ENCODE measurements around the gene RXFP2. TPM values are rescaled to one million over a fixed set of nuclear protein-coding genes. Genes with fewer than 3 reads are reported as not detected.

The RXFP2 gene
- total and polyA plus RNA-seq, 2 donors from 2014 or later = 0.09 TPM; not detected in 1

DNA sequence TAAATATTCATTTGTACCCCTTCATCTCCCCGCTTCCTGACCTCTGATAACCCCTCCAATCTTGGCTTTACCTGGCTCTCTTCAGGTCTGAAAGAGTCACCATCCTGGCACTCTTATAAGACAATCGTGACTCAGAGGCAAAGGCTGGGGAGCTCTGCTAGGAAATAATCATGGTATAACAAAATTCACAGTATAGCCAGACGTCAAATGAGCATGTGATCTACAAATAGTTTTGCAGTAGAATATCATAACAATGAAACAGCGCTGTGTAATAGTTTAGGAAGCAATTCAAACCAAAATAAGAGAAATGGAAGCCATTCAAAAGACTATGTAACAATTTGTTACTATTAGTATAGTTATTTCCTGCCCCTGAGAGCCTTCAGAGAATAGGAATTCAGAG lies 34.2 kb downstream of the RXFP2 start:
- no peak for FAIRE-seq
- Histone ChIP-seq H3K36me3 (ENCODE audit: control insufficient read depth in 2 of 3, insufficient read depth in 3 of 3, low read length in 3 of 3) (no peaks in the 10 kb centered on the region), H3K9ac (ENCODE audit: low read length in 3 of 3) (no peak overlapping the region)

DNA sequence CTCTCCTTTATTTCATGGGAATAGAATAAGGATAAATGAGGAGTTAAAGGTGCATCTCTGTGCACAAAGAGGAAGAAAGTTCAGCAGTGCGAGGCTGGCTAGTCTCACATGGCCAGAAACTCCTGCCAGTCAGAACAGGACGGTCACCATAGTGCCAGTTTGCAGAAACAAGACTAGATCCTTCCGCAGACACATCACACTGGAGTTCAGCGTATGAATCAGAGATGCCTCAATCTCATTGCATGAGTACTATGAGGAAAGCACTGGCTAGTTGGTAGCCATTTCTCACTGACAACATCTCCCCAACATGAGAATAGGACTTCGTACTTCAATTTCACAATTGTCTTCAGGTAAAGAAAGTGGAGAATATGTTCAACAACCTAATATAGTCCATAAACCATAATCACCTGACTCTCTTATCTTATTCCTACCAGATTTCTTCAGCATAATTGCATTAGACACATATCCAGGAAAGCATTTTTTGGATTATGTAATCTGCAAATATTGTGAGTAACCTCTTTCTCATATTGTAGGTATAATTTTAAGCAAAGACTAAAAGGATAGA lies 34.9 kb downstream of the RXFP2 start:
- TF ChIP-seq CTCF (IDR thresholded peaks at IDR 0.05; ENCODE audit: borderline replicate concordance, extremely low read depth, insufficient read depth) = no peak
- no peak overlapping the region for H3K4me3 ChIP-seq (ENCODE audit: low read length in 3 of 3)
- no peak overlapping the region for H3K9ac ChIP-seq (ENCODE audit: low read length in 3 of 3)
- no peaks in the 10 kb centered on the region for H3K9me3 ChIP-seq (ENCODE audit: control insufficient read depth in 2 of 3, insufficient read depth in 1 of 3, low read length in 3 of 3)
- intact Hi-C loops (cut with DNase I) = no loop called here
- H3K27ac ChIP-seq (ENCODE audit: low read depth in 2 of 2, low read length in 2 of 2) = no peak overlapping the region
- DNase-seq = no peak
- no peaks in the 10 kb centered on the region for H3K27me3 ChIP-seq (ENCODE audit: control insufficient read depth, insufficient read depth, low read length)
- no peaks in the 10 kb centered on the region for H3K36me3 ChIP-seq (ENCODE audit: control insufficient read depth in 2 of 3, insufficient read depth in 3 of 3, low read length in 3 of 3)
- H3K4me1 ChIP-seq (ENCODE audit: control insufficient read depth in 2 of 3, insufficient read depth in 2 of 3, low read depth in 1 of 3, low read length in 3 of 3) = no peaks in the 10 kb centered on the region
- FAIRE-seq = no peak

More for the DNA sequence above, 34.2 kb downstream of the RXFP2 start:
- no peak for DNase-seq
- intact Hi-C loops (cut with DNase I) = no loop called here
- TF ChIP-seq CTCF (IDR thresholded peaks at IDR 0.05; ENCODE audit: borderline replicate concordance, extremely low read depth, insufficient read depth) = no peak
- Histone ChIP-seq H3K9me3 (ENCODE audit: control insufficient read depth in 2 of 3, insufficient read depth in 1 of 3, low read length in 3 of 3) (no peaks in the 10 kb centered on the region), H3K27ac (ENCODE audit: low read depth in 2 of 2, low read length in 2 of 2) (no peak overlapping the region), H3K4me3 (ENCODE audit: low read length in 3 of 3) (peak overlapping the region in 1 of 3 donors; percentile 8), H3K4me1 (ENCODE audit: control insufficient read depth in 2 of 3, insufficient read depth in 2 of 3, low read depth in 1 of 3, low read length in 3 of 3) (no peaks in the 10 kb centered on the region), H3K27me3 (ENCODE audit: control insufficient read depth, insufficient read depth, low read length) (no peaks in the 10 kb centered on the region)

GRCh38 chr13:31775148-31775547 lies 35.8 kb downstream of the RXFP2 start:
- no peak for DNase-seq
- TF ChIP-seq CTCF (IDR thresholded peaks at IDR 0.05; ENCODE audit: borderline replicate concordance, extremely low read depth, insufficient read depth) = no peak
- no peak overlapping the region for H3K4me3 ChIP-seq (ENCODE audit: low read length in 3 of 3)
- H3K4me1 ChIP-seq (ENCODE audit: control insufficient read depth in 2 of 3, insufficient read depth in 2 of 3, low read depth in 1 of 3, low read length in 3 of 3) = no peaks in the 10 kb centered on the region
- no peak overlapping the region for H3K27ac ChIP-seq (ENCODE audit: low read depth in 2 of 2, low read length in 2 of 2)
- H3K27me3 ChIP-seq (ENCODE audit: control insufficient read depth, insufficient read depth, low read length) = no peaks in the 10 kb centered on the region
- H3K9me3 ChIP-seq (ENCODE audit: control insufficient read depth in 2 of 3, insufficient read depth in 1 of 3, low read length in 3 of 3) = no peaks in the 10 kb centered on the region
- H3K36me3 ChIP-seq (ENCODE audit: control insufficient read depth in 2 of 3, insufficient read depth in 3 of 3, low read length in 3 of 3) = no peaks in the 10 kb centered on the region
- intact Hi-C loops (cut with DNase I) = no loop called here
- H3K9ac ChIP-seq (ENCODE audit: low read length in 3 of 3) = no peak overlapping the region
- FAIRE-seq = no peak

GRCh38 chr13:31775686-31776085 lies 36.4 kb downstream of the RXFP2 start:
- Histone ChIP-seq H3K4me3 (ENCODE audit: low read length in 3 of 3) (no peak overlapping the region), H3K9me3 (ENCODE audit: control insufficient read depth in 2 of 3, insufficient read depth in 1 of 3, low read length in 3 of 3) (no peaks in the 10 kb centered on the region), H3K9ac (ENCODE audit: low read length in 3 of 3) (no peak overlapping the region), H3K27me3 (ENCODE audit: control insufficient read depth, insufficient read depth, low read length) (no peaks in the 10 kb centered on the region), H3K27ac (ENCODE audit: low read depth in 2 of 2, low read length in 2 of 2) (no peak overlapping the region), H3K36me3 (ENCODE audit: control insufficient read depth in 2 of 3, insufficient read depth in 3 of 3, low read length in 3 of 3) (no peaks in the 10 kb centered on the region), H3K4me1 (ENCODE audit: control insufficient read depth in 2 of 3, insufficient read depth in 2 of 3, low read depth in 1 of 3, low read length in 3 of 3) (no peaks in the 10 kb centered on the region)
- intact Hi-C loops (cut with DNase I) = no loop called here
- no peak for TF ChIP-seq CTCF (IDR thresholded peaks at IDR 0.05; ENCODE audit: borderline replicate concordance, extremely low read depth, insufficient read depth)
- FAIRE-seq = no peak
- DNase-seq = no peak

All from kidney (tissue), 14 donors.